HEK293 (cell line): ENCODE data around the gene UBE2G2.

Experiments used
- TCF7L2 ChIP-seq: IDR thresholded peaks from 2 replicates; pipeline ENCODE4 v1.6.1; 2011; ENCODE audit warnings: low read depth, mild to moderate bottlenecking, inconsistent platforms, low read length, moderate library complexity, borderline replicate concordance
- ZBTB20 ChIP-seq: fragments of 450-650 bp; formaldehyde crosslinking; IDR thresholded peaks from 2 replicates; pipeline ENCODE4 v1.5.1; 2016; ENCODE audit warnings: missing biosample characterization, missing genetic modification characterization
- ZFP69B ChIP-seq: fragments of 450-650 bp; formaldehyde crosslinking; IDR thresholded peaks from 2 replicates; pipeline ENCODE4 v1.5.1; 2016; ENCODE audit warnings: missing biosample characterization, missing genetic modification characterization
- ZNF202 ChIP-seq: fragments of 450-650 bp; formaldehyde crosslinking; IDR thresholded peaks from 2 replicates; pipeline ENCODE4 v1.5.1; 2016; ENCODE audit warnings: missing biosample characterization, missing genetic modification characterization, borderline replicate concordance
- ZNF24 ChIP-seq: fragments of 450-650 bp; formaldehyde crosslinking; IDR thresholded peaks from 2 replicates; pipeline ENCODE4 v1.5.1; 2016; ENCODE audit warnings: missing biosample characterization, missing genetic modification characterization
- ZNF248 ChIP-seq: fragments of 450-650 bp; formaldehyde crosslinking; IDR thresholded peaks from 2 replicates; pipeline ENCODE4 v1.5.1; 2017; ENCODE audit warnings: missing biosample characterization, missing genetic modification characterization
- ZNF623 ChIP-seq: fragments of 450-650 bp; formaldehyde crosslinking; IDR thresholded peaks from 2 replicates; pipeline ENCODE4 v1.5.1; 2016; ENCODE audit warnings: missing biosample characterization, missing genetic modification characterization
- ZNF776 ChIP-seq: fragments of 450-650 bp; formaldehyde crosslinking; IDR thresholded peaks from 2 replicates; pipeline ENCODE4 v1.5.0; 2017; ENCODE audit warnings: missing biosample characterization, missing genetic modification characterization, borderline replicate concordance
- TF ChIP-seq, protein P1 (sequence below): fragments of 450-650 bp; formaldehyde crosslinking; IDR thresholded peaks from 2 replicates; pipeline ENCODE4 v1.5.1; 2016; ENCODE audit warnings: missing biosample characterization, missing genetic modification characterization
- TF ChIP-seq, protein P2 (sequence below): fragments of 450-650 bp; formaldehyde crosslinking; IDR thresholded peaks from 2 replicates; pipeline ENCODE4 v1.5.1; 2016; ENCODE audit warnings: missing biosample characterization, missing genetic modification characterization

DNA sequence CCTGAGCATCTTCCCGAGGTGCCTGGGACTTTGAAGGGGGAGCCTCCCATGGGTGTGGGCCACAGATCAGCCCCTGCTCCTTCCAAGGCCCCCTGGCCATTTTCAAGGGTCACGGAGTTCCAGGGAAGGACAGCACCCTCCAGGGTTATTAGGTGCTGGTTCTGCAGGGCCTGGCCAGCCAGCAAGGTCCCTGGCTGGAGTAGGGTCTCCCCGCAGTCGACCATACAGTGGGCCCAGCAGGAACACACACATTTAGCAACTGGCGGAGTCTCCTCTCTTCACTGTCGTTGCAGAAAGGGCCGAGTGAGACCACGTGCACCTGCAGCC lies 34.0 kb upstream of the UBE2G2 start:
- no peak for TF ChIP-seq ZNF24 (tag by site-specific recombination)
- TF ChIP-seq, protein P1, sequence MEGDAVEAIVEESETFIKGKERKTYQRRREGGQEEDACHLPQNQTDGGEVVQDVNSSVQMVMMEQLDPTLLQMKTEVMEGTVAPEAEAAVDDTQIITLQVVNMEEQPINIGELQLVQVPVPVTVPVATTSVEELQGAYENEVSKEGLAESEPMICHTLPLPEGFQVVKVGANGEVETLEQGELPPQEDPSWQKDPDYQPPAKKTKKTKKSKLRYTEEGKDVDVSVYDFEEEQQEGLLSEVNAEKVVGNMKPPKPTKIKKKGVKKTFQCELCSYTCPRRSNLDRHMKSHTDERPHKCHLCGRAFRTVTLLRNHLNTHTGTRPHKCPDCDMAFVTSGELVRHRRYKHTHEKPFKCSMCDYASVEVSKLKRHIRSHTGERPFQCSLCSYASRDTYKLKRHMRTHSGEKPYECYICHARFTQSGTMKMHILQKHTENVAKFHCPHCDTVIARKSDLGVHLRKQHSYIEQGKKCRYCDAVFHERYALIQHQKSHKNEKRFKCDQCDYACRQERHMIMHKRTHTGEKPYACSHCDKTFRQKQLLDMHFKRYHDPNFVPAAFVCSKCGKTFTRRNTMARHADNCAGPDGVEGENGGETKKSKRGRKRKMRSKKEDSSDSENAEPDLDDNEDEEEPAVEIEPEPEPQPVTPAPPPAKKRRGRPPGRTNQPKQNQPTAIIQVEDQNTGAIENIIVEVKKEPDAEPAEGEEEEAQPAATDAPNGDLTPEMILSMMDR: no peak
- TF ChIP-seq ZNF248 (tag by site-specific recombination): no peak
- TF ChIP-seq, protein P2, sequence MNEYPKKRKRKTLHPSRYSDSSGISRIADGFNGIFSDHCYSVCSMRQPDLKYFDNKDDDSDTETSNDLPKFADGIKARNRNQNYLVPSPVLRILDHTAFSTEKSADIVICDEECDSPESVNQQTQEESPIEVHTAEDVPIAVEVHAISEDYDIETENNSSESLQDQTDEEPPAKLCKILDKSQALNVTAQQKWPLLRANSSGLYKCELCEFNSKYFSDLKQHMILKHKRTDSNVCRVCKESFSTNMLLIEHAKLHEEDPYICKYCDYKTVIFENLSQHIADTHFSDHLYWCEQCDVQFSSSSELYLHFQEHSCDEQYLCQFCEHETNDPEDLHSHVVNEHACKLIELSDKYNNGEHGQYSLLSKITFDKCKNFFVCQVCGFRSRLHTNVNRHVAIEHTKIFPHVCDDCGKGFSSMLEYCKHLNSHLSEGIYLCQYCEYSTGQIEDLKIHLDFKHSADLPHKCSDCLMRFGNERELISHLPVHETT (tag by site-specific recombination): no peak
- TF ChIP-seq TCF7L2: no peak
- TF ChIP-seq ZNF623: no peak
- no peak for TF ChIP-seq ZFP69B (tag by site-specific recombination)
- no peak for TF ChIP-seq ZNF776 (tag by site-specific recombination)
- no peak for TF ChIP-seq ZNF202 (tag by site-specific recombination)
- TF ChIP-seq ZBTB20 (tag by site-specific recombination): no peak
